ENCODE data around the gene SLC6A5. TPM values are rescaled to one million over a fixed set of nuclear protein-coding genes. Genes with fewer than 3 reads are reported as not detected.

The SLC6A5 gene
- polyA plus RNA-seq, 1 of the 3 experiments (the other 2 are of a cell fraction) = not detected

GRCh38 chr11:20597680-20598484 lies 1.5 kb upstream of the SLC6A5 start:
- Histone ChIP-seq H3K4me1 (ENCODE audit: control insufficient read depth in 1 of 2, insufficient read depth in 2 of 2, low read depth in 1 of 2, low read length in 1 of 2) (peaks cover 0 to 11% of the 10 kb centered on the region in 2 experiments; a peak in 2 of 4 replicates), H3K9ac (no peak overlapping the region), H2AFZ (ENCODE audit: low read depth) (no peak overlapping the region), H3K4me3 (ENCODE audit: low read depth in 2 of 2, low read length in 1 of 2) (no peak overlapping the region), H3F3A (replicated peaks; ENCODE audit: insufficient read depth) (no peaks in the 10 kb centered on the region), H3K9me3 (no peaks in the 10 kb centered on the region), H3K36me3 (replicated peaks in 1 of 2; ENCODE audit: control insufficient read depth in 1 of 2, insufficient read depth in 2 of 2, low read length in 1 of 2) (no peaks in the 10 kb centered on the region), H3K27me3 (ENCODE audit: insufficient read depth) (no peaks in the 10 kb centered on the region), H3K27ac (ENCODE audit: low read depth in 2 of 2, low read length in 1 of 2) (no peak overlapping the region), H3K4me2 (no peak overlapping the region), H3K9me2 (no peaks in the 10 kb centered on the region), H4K20me1 (ENCODE audit: insufficient read depth) (no peaks in the 10 kb centered on the region), H3K79me2 (ENCODE audit: insufficient read depth) (no peaks in the 10 kb centered on the region)
- no peak for DNase-seq
- WGBS (ENCODE audit: low lambda C conversion rate) = 74% methylated on average over 21 of the region's 48 CpGs
- ChIA-PET CTCF (interaction anchor here (0.7 to 0.9 kb wide), 2 partner anchors 11 to 12 kb away, joined by 3 to 4 read pairs; no protein-coding TSS in a partner anchor), POLR2A (no interaction called here)
- no peak for TF ChIP-seq MAX (IDR thresholded peaks at IDR 0.05; ENCODE audit: low read depth)
- TF ChIP-seq GATA2 (CRISPR knock-in tag; IDR thresholded peaks at IDR 0.05) = no peak
- no peak for TF ChIP-seq POLR2AphosphoS5 (IDR thresholded peaks at IDR 0.05; ENCODE audit: low read depth, low read length)
- TF ChIP-seq FOXJ3 (CRISPR knock-in tag; IDR thresholded peaks at IDR 0.05) = no peak
- TF ChIP-seq JUND (IDR thresholded peaks at IDR 0.05) = no peak
- no peak for TF ChIP-seq RAD21 (IDR thresholded peaks at IDR 0.05; ENCODE audit: low read length)
- TF ChIP-seq ZBTB33 (IDR thresholded peaks at IDR 0.05; ENCODE audit: borderline replicate concordance, low read depth) = no peak
- TF ChIP-seq NRF1 (IDR thresholded peaks at IDR 0.05; ENCODE audit: low read depth, low read length) = no peak

- WGBS (ENCODE audit: low lambda C conversion rate) = 49% methylated on average over 11 of the region's 11 CpGs
- no peaks in the 10 kb centered on the region for H3K79me2 ChIP-seq (ENCODE audit: insufficient read depth)
- no peak overlapping the region for H3K4me3 ChIP-seq (ENCODE audit: low read depth in 2 of 2, low read length in 1 of 2)
- H3K9me2 ChIP-seq = no peaks in the 10 kb centered on the region
- no peak overlapping the region for H3K4me2 ChIP-seq
- DNase-seq = no peak
- CTCF ChIA-PET = no interaction called here
- no peaks in the 10 kb centered on the region for H4K20me1 ChIP-seq (ENCODE audit: insufficient read depth)
- peaks cover 0 to 11% of the 10 kb centered on the region in 2 experiments; a peak in 2 of 4 replicates for H3K4me1 ChIP-seq (ENCODE audit: control insufficient read depth in 1 of 2, insufficient read depth in 2 of 2, low read depth in 1 of 2, low read length in 1 of 2)
- H3K9me3 ChIP-seq = no peaks in the 10 kb centered on the region
- H2AFZ ChIP-seq (ENCODE audit: low read depth) = no peak overlapping the region
- H3K27me3 ChIP-seq (ENCODE audit: insufficient read depth) = no peaks in the 10 kb centered on the region
- POLR2A ChIA-PET = no interaction called here
- H3K9ac ChIP-seq = no peak overlapping the region
- no peaks in the 10 kb centered on the region for H3K36me3 ChIP-seq (replicated peaks in 1 of 2; ENCODE audit: control insufficient read depth in 1 of 2, insufficient read depth in 2 of 2, low read length in 1 of 2)
- no peak overlapping the region for H3K27ac ChIP-seq (ENCODE audit: low read depth in 2 of 2, low read length in 1 of 2)
- no peaks in the 10 kb centered on the region for H3F3A ChIP-seq (replicated peaks; ENCODE audit: insufficient read depth)
- TF ChIP-seq MAX (IDR thresholded peaks at IDR 0.05; ENCODE audit: low read depth) (no peak), TEAD4 (IDR thresholded peaks at IDR 0.05; ENCODE audit: borderline replicate concordance, insufficient read depth) (no peak), CTCF (IDR thresholded peaks at IDR 0.05) (no peak), GATA2 (CRISPR knock-in tag; IDR thresholded peaks at IDR 0.05) (no peak), NRF1 (IDR thresholded peaks at IDR 0.05; ENCODE audit: low read depth, low read length) (no peak), FOSL2 (IDR thresholded peaks at IDR 0.05; ENCODE audit: borderline replicate concordance, low read depth) (no peak), REST (IDR thresholded peaks at IDR 0.05; ENCODE audit: low read depth, low read length) (no peak), GABPA (IDR thresholded peaks at IDR 0.05; ENCODE audit: low read depth) (no peak), TCF12 (IDR thresholded peaks at IDR 0.05) (no peak), IRF3 (IDR thresholded peaks at IDR 0.05; ENCODE audit: low read depth, low read length) (no peak), FOXJ3 (CRISPR knock-in tag; IDR thresholded peaks at IDR 0.05) (no peak), TAF1 (IDR thresholded peaks at IDR 0.05; ENCODE audit: borderline replicate concordance, low read depth, low read length) (no peak), FOXM1 (IDR thresholded peaks at IDR 0.05; ENCODE audit: low read depth) (no peak)
Observed at GRCh38 chr11:20598492-20598891, 916 bp upstream of the SLC6A5 start.

Measured in SK-N-SH (cell line).